Karpas-422 (cell line): ENCODE measurements around the gene SOX12. TPM values are rescaled to one million over a fixed set of nuclear protein-coding genes. Genes with fewer than 3 reads are reported as not detected.
A peak's percentile ranks its signal among the peaks of the same experiment; 100 is the strongest.

Source experiments
- DNase-seq: peaks from one replicate; pipeline ENCODE4 v3.0.0-alpha.2; 2015
- H2AFZ ChIP-seq: fragments of 200-600 bp; sonication (generic); 2 replicates; pipeline ENCODE4 v1.6.1; 2014; ENCODE audit warnings: antibody characterized with exemption, low read length, mixed read lengths
- H3K27ac ChIP-seq: fragments of 200-600 bp; sonication (generic); 2 replicates; pipeline ENCODE4 v1.5.1; 2014; ENCODE audit warnings: mild to moderate bottlenecking, low read length, moderate library complexity
- H3K27me3 ChIP-seq: fragments of 200-600 bp; sonication (generic); 2 replicates; pipeline ENCODE4 v1.6.1; 2014; ENCODE audit warnings: low read length, mixed read lengths
- H3K36me3 ChIP-seq: fragments of 200-600 bp; sonication (generic); 2 replicates; pipeline ENCODE4 v1.6.1; 2014; ENCODE audit warnings: low read length, mixed read lengths; ENCODE audit not compliant: insufficient read depth
- H3K4me1 ChIP-seq: fragments of 200-600 bp; sonication (generic); 2 replicates; pipeline ENCODE4 v1.6.1; 2014; ENCODE audit warnings: mild to moderate bottlenecking, low read length, mixed read lengths
- H3K4me2 ChIP-seq: fragments of 200-600 bp; sonication (generic); 2 replicates; pipeline ENCODE4 v1.6.1; 2014; ENCODE audit warnings: low read length, low read depth, mild to moderate bottlenecking; ENCODE audit not compliant: poor library complexity, severe bottlenecking
- H3K4me3 ChIP-seq: fragments of 200-600 bp; sonication (generic); 2 replicates; pipeline ENCODE4 v1.5.1; 2014; ENCODE audit warnings: mild to moderate bottlenecking, antibody characterized with exemption, low read length, mixed read lengths
- H3K79me2 ChIP-seq: fragments of 200-600 bp; sonication (generic); 2 replicates; pipeline ENCODE4 v1.6.1; 2014; ENCODE audit warnings: mild to moderate bottlenecking, low read length, mixed read lengths
- H3K9ac ChIP-seq: fragments of 200-600 bp; sonication (generic); 2 replicates; pipeline ENCODE4 v1.6.0; 2014; ENCODE audit warnings: low read length
- H3K9me2 ChIP-seq: fragments of 200-600 bp; sonication (generic), shearing (Covaris generic); replicated peaks from 2 replicates; pipeline ENCODE4 v1.6.0; 2014; ENCODE audit warnings: mild to moderate bottlenecking, low read length, moderate library complexity; ENCODE audit not compliant: insufficient read depth
- H3K9me3 ChIP-seq: fragments of 300-700, 200-600 bp; sonication (generic); 2 replicates; pipeline ENCODE4 v1.6.1; 2014; ENCODE audit warnings: low read length, mixed read lengths
- H4K20me1 ChIP-seq: fragments of 200-600 bp; sonication (generic); 2 replicates; pipeline ENCODE4 v1.6.1; 2014; ENCODE audit warnings: mild to moderate bottlenecking, antibody characterized with exemption, low read length, low read depth; ENCODE audit not compliant: insufficient read depth
- total RNA-seq: library from RNA; depleted of rRNA; stranded (reverse); fragments of >200 nt; shearing (Covaris generic); gene quantifications from 2 replicates; pipeline ENCODE4 v1.2.3, GENCODE V29; 2014; ENCODE audit warnings: low replicate concordance; rRNA removed

Gene SOX12
- total RNA-seq: 8.3 and 18.0 TPM in 2 replicates

DNA sequence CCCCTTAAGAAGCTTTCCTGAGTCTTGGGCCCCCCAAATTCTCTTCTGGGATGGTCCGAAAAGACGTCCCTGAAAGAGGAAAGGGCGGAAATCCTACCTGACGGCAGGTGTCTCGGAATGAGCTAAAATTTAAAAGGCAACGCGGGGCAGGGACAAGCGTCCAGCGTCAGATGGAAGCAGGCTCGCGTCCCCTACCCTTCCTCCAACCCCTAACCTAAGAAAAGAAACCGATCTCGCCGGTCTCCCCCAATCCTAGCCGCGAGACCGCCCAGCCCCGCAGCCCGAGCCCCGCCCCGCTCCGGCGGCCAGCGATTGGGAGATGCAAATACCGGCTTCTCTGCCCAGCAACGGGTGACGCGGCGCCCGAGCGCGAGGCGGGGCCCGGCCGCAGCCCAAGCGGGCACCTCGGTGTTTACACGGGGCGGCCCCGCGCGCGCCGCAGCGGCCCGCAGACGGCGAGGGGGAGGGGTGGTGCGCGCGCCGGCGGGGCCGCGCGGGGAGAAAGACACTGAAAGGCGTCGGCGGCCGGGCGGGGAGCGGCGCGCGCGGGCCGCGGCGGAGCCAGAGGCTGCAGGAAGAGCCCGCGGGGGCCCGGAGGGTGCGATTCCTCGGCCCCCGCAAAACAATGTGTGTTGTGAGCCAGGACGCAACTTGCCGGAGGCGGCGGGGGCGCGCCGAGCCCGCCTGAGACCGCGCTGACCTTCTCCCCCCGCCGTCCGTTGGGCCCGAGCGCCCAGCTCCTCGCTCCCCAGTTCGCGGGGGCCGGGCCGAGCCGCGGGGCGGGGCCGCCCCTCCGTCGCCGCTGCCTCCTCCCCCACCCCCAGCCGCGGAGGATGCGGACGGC is at the start of gene SOX12:
Gene SOX12, plus strand, starts transcription at position 508 of the 844 bp plus-strand sequence. CDS start 373 bp downstream, outside the sequence.
- peak within 1 kb of the TSS; percentile 98 for H3K9ac ChIP-seq
- H3K4me2 ChIP-seq: peak within 1 kb of the TSS; percentile 93
- peak within 1 kb of the TSS; percentile 91 for H3K27ac ChIP-seq
- H4K20me1 ChIP-seq: peaks cover 25% of the 10 kb centered on the region
- H3K79me2 ChIP-seq: peaks cover 22% of the 10 kb centered on the region
- peaks cover 45% of the 10 kb centered on the region for H3K4me1 ChIP-seq
- peak; percentile 97 for DNase-seq
- H2AFZ ChIP-seq: peak within 1 kb of the TSS; percentile 47; the same call in 1 of the 2 replicates
- peak within 1 kb of the TSS; percentile 86 for H3K4me3 ChIP-seq
- no peaks in the 10 kb centered on the region for H3K9me2 ChIP-seq
- H3K36me3 ChIP-seq: peaks cover 6% of the 10 kb centered on the region; the same call in 1 of the 2 replicates
- H3K9me3 ChIP-seq: no peaks in the 10 kb centered on the region
- H3K27me3 ChIP-seq: no peaks in the 10 kb centered on the region

DNA sequence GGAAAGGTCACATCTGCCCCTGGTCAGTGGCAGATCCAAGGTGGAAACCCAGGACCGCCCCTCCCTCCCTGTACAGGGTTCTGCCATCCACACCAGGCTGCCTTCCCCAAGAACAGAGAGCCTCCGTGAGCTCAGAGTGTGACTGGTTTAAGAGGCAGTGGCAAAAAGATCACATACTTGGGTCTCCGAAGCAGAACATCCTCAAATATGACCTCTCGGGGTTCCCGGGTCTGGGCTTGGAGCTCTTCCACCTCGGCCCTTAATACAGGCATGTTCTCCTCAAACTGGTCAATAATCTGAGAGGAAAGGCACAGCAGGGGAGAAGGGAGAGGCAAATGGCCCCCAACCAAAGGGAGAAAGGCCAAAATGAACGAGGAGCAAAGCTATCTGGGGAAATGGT is 49.6 kb upstream of the SOX12 start:
- Histone ChIP-seq H3K27ac (no peak overlapping the region), H3K4me2 (no peak overlapping the region), H3K27me3 (no peaks in the 10 kb centered on the region), H3K9ac (no peak overlapping the region), H3K4me1 (no peaks in the 10 kb centered on the region), H2AFZ (no peak overlapping the region), H3K9me3 (no peaks in the 10 kb centered on the region), H3K9me2 (no peaks in the 10 kb centered on the region), H4K20me1 (no peaks in the 10 kb centered on the region), H3K4me3 (no peak overlapping the region), H3K36me3 (no peaks in the 10 kb centered on the region), H3K79me2 (no peaks in the 10 kb centered on the region)
- DNase-seq: no peak

DNA sequence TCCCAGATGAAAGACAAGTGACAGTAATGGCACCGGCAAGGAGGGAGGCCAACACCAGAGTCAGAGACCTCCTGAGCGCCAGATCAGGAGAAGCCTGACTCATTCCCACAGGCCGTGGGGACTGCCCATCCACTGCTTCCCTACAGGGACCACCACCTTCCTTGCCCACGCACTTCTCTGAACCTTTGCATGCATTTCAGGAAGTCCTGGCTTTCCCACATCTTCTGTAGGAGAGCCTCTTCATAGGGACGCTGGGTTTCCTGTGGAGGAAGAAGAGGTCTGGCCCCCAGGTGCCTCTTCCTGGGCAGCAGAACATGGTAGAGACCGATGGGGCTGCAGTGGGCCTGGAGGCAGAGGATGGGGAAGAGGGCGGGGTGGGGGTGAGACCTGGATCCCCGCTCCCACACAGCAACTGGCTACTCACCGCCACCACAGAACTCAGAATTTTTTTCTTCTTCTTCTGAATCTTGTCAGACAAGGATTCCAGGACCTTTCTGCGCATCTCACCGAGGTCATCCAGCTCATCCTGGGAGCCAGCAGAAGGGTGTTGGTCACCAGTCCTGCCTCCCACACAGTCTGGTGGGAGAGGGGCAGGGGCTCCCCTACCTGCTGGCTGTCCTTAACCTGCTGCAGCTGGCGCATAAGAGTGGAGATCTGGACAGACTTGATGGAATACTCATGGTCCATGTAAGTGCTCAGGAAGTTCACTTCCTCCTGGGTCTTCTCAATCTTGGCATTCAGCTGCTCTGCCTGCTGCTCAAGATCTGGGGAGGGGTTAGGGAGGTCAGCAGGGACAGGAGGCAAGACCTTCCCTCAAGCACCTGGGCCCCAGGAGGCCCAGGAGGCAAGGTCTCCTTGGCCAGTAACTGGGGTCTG is 48.5 kb upstream of the SOX12 start:
- no peak overlapping the region for H3K4me3 ChIP-seq
- H3K4me1 ChIP-seq: no peaks in the 10 kb centered on the region
- H3K9ac ChIP-seq: no peak overlapping the region
- H3K79me2 ChIP-seq: no peaks in the 10 kb centered on the region
- H3K36me3 ChIP-seq: no peaks in the 10 kb centered on the region
- H3K9me3 ChIP-seq: no peaks in the 10 kb centered on the region
- H2AFZ ChIP-seq: no peak overlapping the region
- DNase-seq: no peak
- H3K27ac ChIP-seq: no peak overlapping the region
- no peak overlapping the region for H3K4me2 ChIP-seq
- no peaks in the 10 kb centered on the region for H3K9me2 ChIP-seq
- no peaks in the 10 kb centered on the region for H4K20me1 ChIP-seq
- H3K27me3 ChIP-seq: no peaks in the 10 kb centered on the region

DNA sequence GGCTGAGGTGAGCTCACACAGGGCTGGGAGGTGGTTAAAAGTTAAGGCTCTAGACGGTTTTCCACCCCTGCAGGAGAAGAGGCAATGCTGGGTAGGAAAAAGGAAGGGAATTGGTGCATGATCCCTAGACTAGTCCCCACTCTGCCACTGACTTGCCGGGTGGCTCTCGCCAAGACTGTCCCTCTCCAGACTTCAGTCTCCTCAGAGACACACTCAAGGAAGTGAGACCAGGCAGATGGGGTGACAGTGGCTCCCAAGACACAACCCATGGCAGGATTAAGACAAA is 47.9 kb upstream of the SOX12 start:
- H3K27me3 ChIP-seq: no peaks in the 10 kb centered on the region
- H3K4me3 ChIP-seq: no peak overlapping the region
- no peaks in the 10 kb centered on the region for H3K9me2 ChIP-seq
- H3K79me2 ChIP-seq: no peaks in the 10 kb centered on the region
- H3K9me3 ChIP-seq: no peaks in the 10 kb centered on the region
- H3K27ac ChIP-seq: no peak overlapping the region
- no peak overlapping the region for H2AFZ ChIP-seq
- H3K9ac ChIP-seq: no peak overlapping the region
- H3K4me2 ChIP-seq: no peak overlapping the region
- no peaks in the 10 kb centered on the region for H4K20me1 ChIP-seq
- no peak for DNase-seq
- H3K4me1 ChIP-seq: no peaks in the 10 kb centered on the region
- H3K36me3 ChIP-seq: no peaks in the 10 kb centered on the region

DNA sequence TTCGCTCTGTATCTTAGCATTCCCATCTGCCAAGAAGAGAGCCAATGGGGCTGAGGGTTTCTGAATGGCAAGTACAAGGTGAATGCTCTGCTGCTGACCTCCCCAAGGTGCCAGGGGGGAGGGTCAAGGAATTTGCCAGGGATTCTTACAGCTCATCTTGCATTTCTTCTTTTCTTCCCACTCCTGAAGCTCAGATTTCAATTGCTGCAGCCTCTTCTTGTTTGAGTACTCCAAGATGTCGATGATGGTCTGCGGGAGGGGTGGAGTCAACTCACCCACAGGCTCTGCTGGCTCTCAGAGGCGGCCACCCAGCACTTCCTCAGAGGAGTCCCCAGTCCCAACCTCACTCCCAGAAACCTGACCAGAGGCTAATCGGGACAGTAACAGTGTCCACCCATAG is 47.2 kb upstream of the SOX12 start:
- no peaks in the 10 kb centered on the region for H3K79me2 ChIP-seq
- no peak for DNase-seq
- no peak overlapping the region for H3K27ac ChIP-seq
- no peak overlapping the region for H2AFZ ChIP-seq
- H3K9ac ChIP-seq: no peak overlapping the region
- H3K4me1 ChIP-seq: no peaks in the 10 kb centered on the region
- H3K36me3 ChIP-seq: no peaks in the 10 kb centered on the region
- H3K4me2 ChIP-seq: no peak overlapping the region
- no peak overlapping the region for H3K4me3 ChIP-seq
- no peaks in the 10 kb centered on the region for H3K9me3 ChIP-seq
- H4K20me1 ChIP-seq: no peaks in the 10 kb centered on the region
- no peaks in the 10 kb centered on the region for H3K27me3 ChIP-seq
- no peaks in the 10 kb centered on the region for H3K9me2 ChIP-seq

DNA sequence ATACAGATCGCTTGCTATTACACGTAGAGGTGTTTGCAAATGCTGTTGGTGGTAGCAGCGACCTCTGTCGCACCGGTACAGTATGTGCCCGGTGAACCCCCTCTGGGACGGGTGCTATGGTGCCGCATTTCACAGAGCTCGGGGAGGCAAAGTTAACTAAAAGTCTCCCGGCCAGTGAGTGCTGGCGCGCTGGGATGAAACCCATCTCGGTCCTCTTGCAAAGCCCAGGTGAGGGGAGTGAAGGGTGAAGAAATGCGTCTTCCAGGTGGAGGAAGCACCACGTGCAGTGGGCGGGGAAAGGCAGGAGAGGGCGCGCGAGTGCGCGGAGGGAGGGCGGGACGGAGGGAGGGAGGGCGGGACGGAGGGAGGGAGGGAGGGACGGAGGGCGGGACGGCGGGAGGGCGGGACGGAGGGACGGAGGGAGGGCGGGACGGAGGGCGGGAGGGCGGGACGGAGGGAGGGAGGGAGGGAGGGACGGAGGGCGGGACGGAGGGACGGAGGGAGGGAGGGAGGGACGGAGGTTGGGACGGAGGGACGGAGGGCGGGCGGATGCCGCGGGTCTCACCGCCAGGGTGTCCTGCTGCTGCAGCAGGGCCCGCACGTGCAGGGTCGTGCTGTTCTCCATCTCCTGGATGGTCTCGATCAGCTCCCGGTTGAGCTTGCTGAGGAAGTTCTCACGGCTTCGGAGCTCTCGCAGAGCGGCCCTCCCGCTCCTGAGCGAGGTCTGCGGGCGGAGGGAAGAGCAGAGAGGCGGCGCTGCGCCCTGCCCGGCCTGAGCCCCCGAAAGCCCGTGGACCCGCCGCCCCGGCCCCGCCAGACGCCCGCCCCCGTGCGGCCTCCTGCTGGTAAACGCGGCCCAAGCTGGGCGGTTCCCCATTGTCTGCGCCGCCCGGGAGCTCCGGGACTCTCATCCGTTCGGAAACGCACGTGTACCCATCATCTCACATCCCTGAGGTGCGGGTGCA is 46.5 kb upstream of the SOX12 start:
- DNase-seq: no peak
- H3K4me3 ChIP-seq: no peak overlapping the region
- H3K9me3 ChIP-seq: no peaks in the 10 kb centered on the region
- H2AFZ ChIP-seq: no peak overlapping the region
- H3K36me3 ChIP-seq: no peaks in the 10 kb centered on the region
- H3K27ac ChIP-seq: no peak overlapping the region
- no peaks in the 10 kb centered on the region for H3K79me2 ChIP-seq
- no peaks in the 10 kb centered on the region for H3K9me2 ChIP-seq
- no peak overlapping the region for H3K9ac ChIP-seq
- H3K4me2 ChIP-seq: no peak overlapping the region
- no peaks in the 10 kb centered on the region for H3K4me1 ChIP-seq
- no peaks in the 10 kb centered on the region for H3K27me3 ChIP-seq
- no peaks in the 10 kb centered on the region for H4K20me1 ChIP-seq

DNA sequence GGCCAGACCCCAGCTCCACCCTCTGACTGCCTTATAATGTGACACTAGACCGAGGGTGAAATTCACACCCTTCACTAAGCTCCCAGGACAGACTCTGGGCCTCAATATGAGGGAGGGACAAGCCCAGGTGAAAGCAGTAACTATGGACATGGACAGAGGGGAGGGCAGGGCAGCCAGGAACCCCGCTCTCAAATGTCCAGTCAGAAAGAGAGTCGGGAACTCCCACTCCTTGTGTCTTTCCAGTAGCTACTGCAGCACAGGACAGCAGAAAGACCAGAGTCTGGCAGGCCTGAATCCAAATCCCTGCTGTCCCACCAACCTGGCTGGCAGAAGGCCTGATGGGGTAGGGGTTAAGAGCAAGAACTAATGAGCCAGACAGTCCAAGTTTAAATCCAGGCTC is 41.2 kb upstream of the SOX12 start:
- no peak overlapping the region for H2AFZ ChIP-seq
- no peak overlapping the region for H3K27ac ChIP-seq
- no peaks in the 10 kb centered on the region for H3K27me3 ChIP-seq
- no peak overlapping the region for H3K4me3 ChIP-seq
- no peak overlapping the region for H3K9ac ChIP-seq
- H3K9me2 ChIP-seq: no peaks in the 10 kb centered on the region
- H3K4me2 ChIP-seq: no peak overlapping the region
- DNase-seq: no peak
- no peaks in the 10 kb centered on the region for H3K9me3 ChIP-seq
- no peaks in the 10 kb centered on the region for H4K20me1 ChIP-seq
- no peaks in the 10 kb centered on the region for H3K36me3 ChIP-seq
- H3K79me2 ChIP-seq: no peaks in the 10 kb centered on the region
- no peaks in the 10 kb centered on the region for H3K4me1 ChIP-seq
